HG02938 (cell line): Measurements from ENCODE around the gene FGF12.

ENCODE experiments used
- ATAC-seq: cut with Tn5 transposase; IDR thresholded peaks from one replicate; pipeline ENCODE4 v1.9.1; 2021; ENCODE audit warnings: mild to moderate bottlenecking, moderate library complexity; ENCODE audit not compliant: unreplicated experiment

FGF12 gene

GRCh38 chr3:192277477-192277876 is 449.9 kb downstream of the FGF12 start:
- no peak for ATAC-seq

- no peak for ATAC-seq
These were observed 451.5 kb downstream of the FGF12 start for GRCh38 chr3:192275741-192276355.

GRCh38 chr3:192273697-192274010 is 453.7 kb downstream of the FGF12 start:
- no peak for ATAC-seq

GRCh38 chr3:192273001-192273696 is 454.2 kb downstream of the FGF12 start:
- ATAC-seq: no peak

GRCh38 chr3:192262001-192262400 is 465.3 kb downstream of the FGF12 start:
- no peak for ATAC-seq

- no peak for ATAC-seq
These were observed 466.2 kb downstream of the FGF12 start for GRCh38 chr3:192261135-192261534.

- ATAC-seq: no peak
These were observed 467.0 kb downstream of the FGF12 start for GRCh38 chr3:192260116-192261010.

- ATAC-seq: no peak
These were observed 467.7 kb downstream of the FGF12 start for GRCh38 chr3:192259661-192260060.

- ATAC-seq: no peak
These were observed 468.6 kb downstream of the FGF12 start for GRCh38 chr3:192258721-192259120.

GRCh38 chr3:192255839-192256238 is 471.5 kb downstream of the FGF12 start:
- ATAC-seq: no peak

GRCh38 chr3:192253138-192253887 is 474.0 kb downstream of the FGF12 start:
- no peak for ATAC-seq

GRCh38 chr3:192249516-192249915 is 477.8 kb downstream of the FGF12 start:
- ATAC-seq: no peak

GRCh38 chr3:192246847-192247559 is 480.3 kb downstream of the FGF12 start:
- ATAC-seq: no peak

- ATAC-seq: no peak
These were observed 482.8 kb downstream of the FGF12 start for GRCh38 chr3:192244591-192244990.

GRCh38 chr3:192239956-192240355 is 487.4 kb downstream of the FGF12 start:
- no peak for ATAC-seq

- no peak for ATAC-seq
These were observed 489.2 kb downstream of the FGF12 start for GRCh38 chr3:192237992-192238608.

- ATAC-seq: no peak
These were observed 497.5 kb downstream of the FGF12 start for GRCh38 chr3:192229866-192230265.

GRCh38 chr3:192224634-192225155 is 502.6 kb downstream of the FGF12 start:
- no peak for ATAC-seq

GRCh38 chr3:192223815-192224214 is 503.5 kb downstream of the FGF12 start:
- ATAC-seq: no peak

GRCh38 chr3:192220915-192221314 is 506.4 kb downstream of the FGF12 start:
- no peak for ATAC-seq
